ENCODE results near the gene ESRP2.

Gene ESRP2

GRCh38 chr16:68272507-68273209 lies 36.7 kb upstream of the ESRP2 start:
- Histone ChIP-seq H3K27me3 (ENCODE audit: control insufficient read depth, low read length) (no peaks in the 10 kb centered on the region), H3K27ac (ENCODE audit: low read depth, low read length) (0 out of 2 replicates have a peak overlapping the region, but pooled peaks have one; percentile 4), H3K4me1 (ENCODE audit: control insufficient read depth, low read length) (peaks cover 52% of the 10 kb centered on the region), H3K79me2 (ENCODE audit: control insufficient read depth, low read length) (peaks cover 91% of the 10 kb centered on the region), H4K20me1 (ENCODE audit: control insufficient read depth, insufficient read depth, low read depth, low read length) (0 out of 2 replicates have a peak, but pooled peaks cover 2% of the 10 kb centered on the region), H3K4me2 (ENCODE audit: low read length) (peak overlapping the region; percentile 17), H3K9me3 (ENCODE audit: control insufficient read depth, insufficient read depth, low read length) (no peaks in the 10 kb centered on the region), H3F3A (ENCODE audit: control insufficient read depth, insufficient read depth) (peaks cover 6% of the 10 kb centered on the region; the same call in 1 of the 2 replicates), H3K36me3 (ENCODE audit: control insufficient read depth, low read length) (peaks cover 77% of the 10 kb centered on the region), H3K9me2 (replicated peaks; ENCODE audit: control insufficient read depth, low read length) (no peaks in the 10 kb centered on the region), H3K4me3 (ENCODE audit: low read length) (no peak overlapping the region)
- TF ChIP-seq EZH2phosphoT487 (IDR thresholded peaks at IDR 0.05; ENCODE audit: borderline replicate concordance, low read length) (no peak), CTCF (IDR thresholded peaks at IDR 0.05; ENCODE audit: low read depth, low read length, poor library complexity, severe bottlenecking) (no peak)

- H3F3A ChIP-seq (ENCODE audit: control insufficient read depth, insufficient read depth), result no peaks in the 10 kb centered on the region
- TF ChIP-seq CTCF (IDR thresholded peaks at IDR 0.05; ENCODE audit: low read depth, low read length, poor library complexity, severe bottlenecking), result no peak
- TF ChIP-seq EZH2phosphoT487 (IDR thresholded peaks at IDR 0.05; ENCODE audit: borderline replicate concordance, low read length), result no peak
- peaks cover 50% of the 10 kb centered on the region for H3K4me1 ChIP-seq (ENCODE audit: control insufficient read depth, low read length)
- H4K20me1 ChIP-seq (ENCODE audit: control insufficient read depth, insufficient read depth, low read depth, low read length), result 0 out of 2 replicates have a peak, but pooled peaks cover 2% of the 10 kb centered on the region
- H3K27me3 ChIP-seq (ENCODE audit: control insufficient read depth, low read length), result no peaks in the 10 kb centered on the region
- H3K27ac ChIP-seq (ENCODE audit: low read depth, low read length), result no peak overlapping the region
- no peaks in the 10 kb centered on the region for H3K9me3 ChIP-seq (ENCODE audit: control insufficient read depth, insufficient read depth, low read length)
- peaks cover 72% of the 10 kb centered on the region for H3K36me3 ChIP-seq (ENCODE audit: control insufficient read depth, low read length)
- no peak overlapping the region for H3K4me2 ChIP-seq (ENCODE audit: low read length)
- H3K9me2 ChIP-seq (replicated peaks; ENCODE audit: control insufficient read depth, low read length), result no peaks in the 10 kb centered on the region
- no peak overlapping the region for H3K4me3 ChIP-seq (ENCODE audit: low read length)
- H3K79me2 ChIP-seq (ENCODE audit: control insufficient read depth, low read length), result peaks cover 99% of the 10 kb centered on the region
Measured at GRCh38 chr16:68270353-68270752, 34.4 kb upstream of the ESRP2 start.

- Histone ChIP-seq H3K4me3 (ENCODE audit: low read length) (no peak overlapping the region), H3K36me3 (ENCODE audit: control insufficient read depth, low read length) (peaks cover 71% of the 10 kb centered on the region), H3K27ac (ENCODE audit: low read depth, low read length) (no peak overlapping the region), H3K27me3 (ENCODE audit: control insufficient read depth, low read length) (no peaks in the 10 kb centered on the region), H3K9me2 (replicated peaks; ENCODE audit: control insufficient read depth, low read length) (no peaks in the 10 kb centered on the region), H4K20me1 (ENCODE audit: control insufficient read depth, insufficient read depth, low read depth, low read length) (0 out of 2 replicates have a peak, but pooled peaks cover 2% of the 10 kb centered on the region), H3K79me2 (ENCODE audit: control insufficient read depth, low read length) (peaks cover 100% of the 10 kb centered on the region), H3F3A (ENCODE audit: control insufficient read depth, insufficient read depth) (0 out of 2 replicates have a peak, but pooled peaks cover 4% of the 10 kb centered on the region), H3K4me2 (ENCODE audit: low read length) (no peak overlapping the region), H3K4me1 (ENCODE audit: control insufficient read depth, low read length) (peaks cover 45% of the 10 kb centered on the region), H3K9me3 (ENCODE audit: control insufficient read depth, insufficient read depth, low read length) (no peaks in the 10 kb centered on the region)
- TF ChIP-seq EZH2phosphoT487 (IDR thresholded peaks at IDR 0.05; ENCODE audit: borderline replicate concordance, low read length), result no peak
- no peak for TF ChIP-seq CTCF (IDR thresholded peaks at IDR 0.05; ENCODE audit: low read depth, low read length, poor library complexity, severe bottlenecking)
Measured at GRCh38 chr16:68269793-68270192, 33.9 kb upstream of the ESRP2 start.
